Measurements from ENCODE around the gene INSR.

DNA sequence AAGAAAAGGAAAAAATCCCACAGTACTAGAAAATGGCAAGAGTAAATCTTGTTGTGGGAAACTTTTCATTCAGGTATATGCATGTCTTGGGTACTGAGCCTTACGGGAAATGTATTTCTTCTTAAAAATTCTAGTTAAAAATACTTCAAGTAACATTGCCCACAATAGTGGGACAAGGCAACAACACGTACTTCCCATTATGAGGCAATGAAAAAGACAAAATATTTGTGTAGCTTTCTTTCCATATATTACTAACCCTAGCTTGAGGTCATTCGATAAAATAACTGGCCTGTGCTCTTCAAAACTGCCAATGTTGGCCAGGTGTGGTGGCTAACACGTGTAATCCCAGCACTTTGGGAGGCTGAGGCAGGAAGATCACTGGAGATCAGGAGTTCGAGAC lies 99.2 kb downstream of the INSR start:
- TF ChIP-seq CTCF (IDR thresholded peaks at IDR 0.05) (no peak), EZH2phosphoT487 (IDR thresholded peaks at IDR 0.05; ENCODE audit: borderline replicate concordance, low read depth) (no peak), RXRA (IDR thresholded peaks at IDR 0.05; ENCODE audit: borderline replicate concordance, low read depth) (no peak), SIN3A (IDR thresholded peaks at IDR 0.05; ENCODE audit: borderline replicate concordance, low read depth, low read length) (no peak), USF1 (IDR thresholded peaks at IDR 0.05; ENCODE audit: borderline replicate concordance, low read depth) (no peak), POLR2AphosphoS5 (IDR thresholded peaks at IDR 0.05; ENCODE audit: low read depth, low read length) (no peak), EP300 (IDR thresholded peaks at IDR 0.05; ENCODE audit: borderline replicate concordance in 1 of 2, low read depth in 1 of 2, low read length in 1 of 2) (no peak), JUND (IDR thresholded peaks at IDR 0.05) (no peak), TEAD4 (IDR thresholded peaks at IDR 0.05; ENCODE audit: borderline replicate concordance, insufficient read depth) (no peak)
- TF ChIP-seq, protein P1, sequence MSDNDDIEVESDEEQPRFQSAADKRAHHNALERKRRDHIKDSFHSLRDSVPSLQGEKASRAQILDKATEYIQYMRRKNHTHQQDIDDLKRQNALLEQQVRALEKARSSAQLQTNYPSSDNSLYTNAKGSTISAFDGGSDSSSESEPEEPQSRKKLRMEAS (IDR thresholded peaks at IDR 0.05; ENCODE audit: low read depth), result no peak
